Measurements from ENCODE around the gene CEP104. TPM values are rescaled to one million over a fixed set of nuclear protein-coding genes. Genes with fewer than 3 reads are reported as not detected.

CEP104 gene
- total and polyA plus RNA-seq, 2 donors (not counting 1 experiment from before 2014, with no cell fraction given) = 27.7 to 71.8 TPM

DNA sequence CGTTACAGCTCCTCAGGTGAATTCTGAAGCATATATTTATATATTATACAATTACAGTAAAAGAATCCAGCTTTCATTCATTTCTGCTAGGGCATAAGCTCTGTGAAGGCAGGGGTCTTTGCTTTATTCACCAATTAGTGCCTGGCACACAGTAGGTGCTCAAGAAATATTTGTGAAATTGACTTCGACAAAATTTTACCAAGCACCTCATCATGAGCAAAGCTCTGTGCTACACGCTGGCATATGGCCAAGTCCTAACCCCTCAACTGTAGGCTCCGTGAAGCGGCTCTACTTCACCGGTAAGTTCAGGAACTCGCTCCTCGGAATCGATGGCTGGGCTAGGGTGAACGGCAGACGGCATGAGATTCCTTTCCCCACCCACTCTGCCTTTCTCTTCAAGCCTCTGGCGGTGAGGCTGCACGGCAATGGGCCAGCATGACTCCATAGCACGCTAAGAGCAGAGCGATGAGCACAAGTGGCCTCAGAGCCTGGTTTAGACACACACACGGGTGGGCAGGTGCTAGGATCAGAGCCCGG lies 34.4 kb upstream of the CEP104 start:
- H3K27me3 ChIP-seq (replicated peaks in 1 of 4; ENCODE audit: control extremely low read depth in 1 of 4, control insufficient read depth in 3 of 4, insufficient read depth in 4 of 4, low read length in 3 of 4) = no peaks in the 10 kb centered on the region
- ATAC-seq (ENCODE audit: low read depth) = no peak
- peaks cover 8 to 25% of the 10 kb centered on the region in 2 donors for H3K4me1 ChIP-seq (ENCODE audit: control insufficient read depth in 2 of 2, insufficient read depth in 2 of 2, low read length in 2 of 2)
- ChIA-PET CTCF (no interaction called here), POLR2A (interaction anchor here (1.0 kb wide), 1 partner anchor 9 kb away, joined by 3 read pairs; the partner anchor contains the start of gene C1orf174)
- no peak overlapping the region for H3K27ac ChIP-seq (ENCODE audit: low read length in 2 of 2)
- peaks cover 14 to 48% of the 10 kb centered on the region in 2 experiments for H3K36me3 ChIP-seq (replicated peaks in 1 of 2; ENCODE audit: control extremely low read depth in 1 of 2, control insufficient read depth in 1 of 2, extremely low read depth in 1 of 2, insufficient read depth in 2 of 2, low read length in 1 of 2)
- TF ChIP-seq, protein P1, sequence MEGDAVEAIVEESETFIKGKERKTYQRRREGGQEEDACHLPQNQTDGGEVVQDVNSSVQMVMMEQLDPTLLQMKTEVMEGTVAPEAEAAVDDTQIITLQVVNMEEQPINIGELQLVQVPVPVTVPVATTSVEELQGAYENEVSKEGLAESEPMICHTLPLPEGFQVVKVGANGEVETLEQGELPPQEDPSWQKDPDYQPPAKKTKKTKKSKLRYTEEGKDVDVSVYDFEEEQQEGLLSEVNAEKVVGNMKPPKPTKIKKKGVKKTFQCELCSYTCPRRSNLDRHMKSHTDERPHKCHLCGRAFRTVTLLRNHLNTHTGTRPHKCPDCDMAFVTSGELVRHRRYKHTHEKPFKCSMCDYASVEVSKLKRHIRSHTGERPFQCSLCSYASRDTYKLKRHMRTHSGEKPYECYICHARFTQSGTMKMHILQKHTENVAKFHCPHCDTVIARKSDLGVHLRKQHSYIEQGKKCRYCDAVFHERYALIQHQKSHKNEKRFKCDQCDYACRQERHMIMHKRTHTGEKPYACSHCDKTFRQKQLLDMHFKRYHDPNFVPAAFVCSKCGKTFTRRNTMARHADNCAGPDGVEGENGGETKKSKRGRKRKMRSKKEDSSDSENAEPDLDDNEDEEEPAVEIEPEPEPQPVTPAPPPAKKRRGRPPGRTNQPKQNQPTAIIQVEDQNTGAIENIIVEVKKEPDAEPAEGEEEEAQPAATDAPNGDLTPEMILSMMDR (IDR thresholded peaks at IDR 0.05) = no peak
- TF ChIP-seq EZH2 (IDR thresholded peaks at IDR 0.05; ENCODE audit: borderline replicate concordance, insufficient read depth, low read depth, low read length, poor library complexity, severe bottlenecking) = no peak
- H3K9me3 ChIP-seq (ENCODE audit: control extremely low read depth in 1 of 3, control insufficient read depth in 2 of 3, insufficient read depth in 1 of 3, low read length in 2 of 3) = peaks cover 0 to 3% (median 0%) of the 10 kb centered on the region in 3 donors
- no peaks in the 10 kb centered on the region for H3K27me3 Mint-ChIP-seq
- H3K4me3 Mint-ChIP-seq = no peak overlapping the region
- H3K9ac ChIP-seq (ENCODE audit: low read length) = no peak overlapping the region
- H3K79me2 ChIP-seq (ENCODE audit: control insufficient read depth, insufficient read depth, low read length) = peaks cover 54% of the 10 kb centered on the region
- no peaks in the 10 kb centered on the region for H3K9me3 Mint-ChIP-seq (ENCODE audit: insufficient read depth)
- no peak for DNase-seq
- intact Hi-C loops (cut with micrococcal nuclease) = no loop called here
- H2AFZ ChIP-seq (ENCODE audit: insufficient read depth, low read depth, low read length, poor library complexity, severe bottlenecking) = no peak overlapping the region
- no peak overlapping the region for H3K27ac Mint-ChIP-seq
- no peak overlapping the region for H3K4me3 ChIP-seq (ENCODE audit: control extremely low read depth in 1 of 5, extremely low read depth in 1 of 5, insufficient read depth in 1 of 5, low read depth in 2 of 5, low read length in 4 of 5)
- H4K20me1 ChIP-seq (ENCODE audit: control insufficient read depth, insufficient read depth, low read length, poor library complexity, severe bottlenecking) = peaks cover 29% of the 10 kb centered on the region
- WGBS (ENCODE audit: insufficient coverage) = 99% methylated on average over 11 of the region's 17 CpGs
- peaks cover 26% of the 10 kb centered on the region for H3K4me1 Mint-ChIP-seq
- no peak overlapping the region for H3K4me2 ChIP-seq (replicated peaks; ENCODE audit: low read depth, low read length, poor library complexity, severe bottlenecking)
